GM19455 (cell line): ENCODE results near the gene TAS2R43.
A peak's percentile ranks its signal among the peaks of the same experiment; 100 is the strongest.
"Not testable (repeated sequence)": the region's sequence is repeated elsewhere in the genome, so short reads cannot be mapped to it uniquely, and the experiment has no call there.

ENCODE experiments used
- ATAC-seq: cut with Tn5 transposase; IDR thresholded peaks from one replicate; pipeline ENCODE4 v1.9.1; 2021; ENCODE audit not compliant: unreplicated experiment

Gene TAS2R43

GRCh38 chr12:11092128-11092527 is at the start of gene TAS2R43:
TSS of gene TAS2R43 (minus strand) at chr12:11092313. CDS start at chr12:11092229, 84 bp downstream.
- ATAC-seq: no peak

- ATAC-seq: no peak
Measured at GRCh38 chr12:11136075-11136474, 44.0 kb upstream of the TAS2R43 start.

GRCh38 chr12:11134305-11134704 is 42.2 kb upstream of the TAS2R43 start, which contains the start of gene TAS2R30:
TSS of gene TAS2R30 (minus strand) at chr12:11134644. CDS start at chr12:11134244, 400 bp downstream.
- ATAC-seq: no peak

- ATAC-seq: no peak
Measured at GRCh38 chr12:11133816-11134215, 41.7 kb upstream of the TAS2R43 start.

GRCh38 chr12:11133162-11133561 is 41.0 kb upstream of the TAS2R43 start:
- ATAC-seq: no peak

- no peak for ATAC-seq
Measured at GRCh38 chr12:11130999-11131398, 38.9 kb upstream of the TAS2R43 start.

GRCh38 chr12:11130382-11130781 is 38.3 kb upstream of the TAS2R43 start:
- no peak for ATAC-seq

- not testable (repeated sequence) for ATAC-seq
Measured at GRCh38 chr12:11114130-11114529, 22.0 kb upstream of the TAS2R43 start.

- not testable (repeated sequence) for ATAC-seq
Measured at GRCh38 chr12:11111213-11111612, 19.1 kb upstream of the TAS2R43 start.

- no peak for ATAC-seq
Measured at GRCh38 chr12:11108862-11109261, 16.7 kb upstream of the TAS2R43 start.

GRCh38 chr12:11107719-11108118 is 15.6 kb upstream of the TAS2R43 start:
- ATAC-seq: no peak

- ATAC-seq: no peak
Measured at GRCh38 chr12:11106288-11106687, 14.2 kb upstream of the TAS2R43 start.

GRCh38 chr12:11105546-11105945 is 13.4 kb upstream of the TAS2R43 start:
- no peak for ATAC-seq

- ATAC-seq: not testable (repeated sequence)
Measured at GRCh38 chr12:11094910-11095309, 2.8 kb upstream of the TAS2R43 start.

- no peak for ATAC-seq
Measured at GRCh38 chr12:11089246-11089645, 2.9 kb downstream of the TAS2R43 start.

- ATAC-seq: no peak
Measured at GRCh38 chr12:11085419-11085818, 6.7 kb downstream of the TAS2R43 start.

GRCh38 chr12:11081987-11082386 is 10.1 kb downstream of the TAS2R43 start:
- ATAC-seq: no peak

GRCh38 chr12:11078246-11078645 is 13.9 kb downstream of the TAS2R43 start:
- ATAC-seq: no peak

- peak; percentile 45 for ATAC-seq
Measured at GRCh38 chr12:11075642-11076041, 16.5 kb downstream of the TAS2R43 start.

- no peak for ATAC-seq
Measured at GRCh38 chr12:11071414-11071813, 20.7 kb downstream of the TAS2R43 start.

- no peak for ATAC-seq
Measured at GRCh38 chr12:11070999-11071398, 21.1 kb downstream of the TAS2R43 start.

GRCh38 chr12:11069854-11070365 is 22.2 kb downstream of the TAS2R43 start:
- ATAC-seq: no peak

- no peak for ATAC-seq
Measured at GRCh38 chr12:11067514-11067913, 24.6 kb downstream of the TAS2R43 start.
